Hematopoietic multipotent progenitor cell (in vitro differentiated cells): ENCODE results near the gene RAPGEF4. TPM values are rescaled to one million over a fixed set of nuclear protein-coding genes. Genes with fewer than 3 reads are reported as not detected.
A peak's percentile ranks its signal among the peaks of the same experiment; 100 is the strongest.
"Not testable (repeated sequence)": the region's sequence is repeated elsewhere in the genome, so short reads cannot be mapped to it uniquely, and the experiment has no call there.

Experiments
- DNase-seq, 3 donors: peaks; one replicate each; pipeline ENCODE4 v3.0.0-alpha.2; 2011 to 2015; ENCODE audit warnings: low read depth in 2 of 3, low spot score in 2 of 3
- total RNA-seq: library from RNA; depleted of rRNA; stranded (reverse); fragments of >200 nt; gene quantifications from one replicate; pipeline ENCODE4 v1.2.3, GENCODE V29; 2012

Gene RAPGEF4
- total RNA-seq, 1 donor, result under 0.01 TPM

DNA sequence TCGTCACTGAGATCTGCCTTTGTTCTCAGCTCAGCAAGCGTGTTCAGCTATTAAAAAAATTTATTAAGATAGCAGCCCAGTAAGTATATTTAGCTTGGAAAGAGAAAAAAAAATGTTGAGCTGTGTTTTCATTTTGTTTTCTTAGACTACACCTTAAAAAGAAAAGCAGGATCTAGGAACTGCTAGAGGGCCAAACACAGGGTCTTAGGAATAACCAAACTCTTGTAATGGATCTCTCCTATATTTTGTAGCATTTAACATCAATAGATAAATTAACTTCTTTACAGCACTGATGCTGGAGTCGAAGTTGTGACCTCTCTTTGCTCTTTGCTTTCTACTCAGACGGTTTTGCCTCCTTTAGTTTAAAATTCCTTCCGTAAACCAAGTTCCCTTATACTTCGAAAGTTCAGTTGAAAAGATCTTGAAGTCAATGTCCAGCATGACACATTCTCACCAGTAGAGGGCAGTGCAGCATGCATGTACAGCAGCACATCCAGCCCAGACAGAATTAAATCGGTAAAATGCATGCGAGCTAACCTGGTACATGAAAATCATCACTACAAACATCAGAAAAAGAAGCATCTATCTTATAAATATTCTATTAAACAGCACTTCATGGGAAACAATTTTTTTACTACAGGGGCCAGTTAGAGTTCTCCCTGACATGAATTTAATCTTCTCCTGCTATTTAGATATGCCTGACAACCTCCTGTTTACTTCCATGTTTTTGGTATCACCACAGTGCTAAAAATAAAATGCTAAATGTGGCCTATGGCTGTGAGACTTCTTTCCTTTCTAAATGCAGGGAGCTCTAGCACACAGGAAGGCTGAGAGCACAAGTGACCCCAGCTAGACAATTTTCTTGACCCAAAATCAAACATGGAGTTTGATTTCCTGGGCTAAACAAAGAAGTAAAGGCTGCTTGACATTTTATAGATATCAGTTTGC, 291.8 kb downstream of the RAPGEF4 start:
- DNase-seq, result peak; percentile 44 to 91 (median 80)

DNA sequence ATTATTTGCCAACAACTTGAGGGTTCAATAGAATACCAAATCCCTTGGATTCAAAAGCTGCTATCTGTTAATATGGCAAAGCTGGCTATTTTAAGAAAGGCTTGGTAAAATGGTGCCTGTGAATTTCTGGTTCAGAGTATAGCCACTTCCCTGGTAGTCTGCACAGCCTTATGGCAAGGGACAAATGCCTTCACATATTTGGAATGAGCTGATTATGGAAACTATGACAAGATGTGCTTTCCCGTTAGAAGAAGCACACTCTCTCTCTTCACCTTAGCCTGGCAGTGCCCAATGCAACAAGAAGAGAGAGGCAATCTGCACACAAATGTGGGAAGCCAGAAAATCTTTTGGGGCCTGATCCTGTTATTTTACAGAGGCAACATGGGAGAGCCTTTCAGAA, 292.5 kb downstream of the RAPGEF4 start:
- no peak for DNase-seq

DNA sequence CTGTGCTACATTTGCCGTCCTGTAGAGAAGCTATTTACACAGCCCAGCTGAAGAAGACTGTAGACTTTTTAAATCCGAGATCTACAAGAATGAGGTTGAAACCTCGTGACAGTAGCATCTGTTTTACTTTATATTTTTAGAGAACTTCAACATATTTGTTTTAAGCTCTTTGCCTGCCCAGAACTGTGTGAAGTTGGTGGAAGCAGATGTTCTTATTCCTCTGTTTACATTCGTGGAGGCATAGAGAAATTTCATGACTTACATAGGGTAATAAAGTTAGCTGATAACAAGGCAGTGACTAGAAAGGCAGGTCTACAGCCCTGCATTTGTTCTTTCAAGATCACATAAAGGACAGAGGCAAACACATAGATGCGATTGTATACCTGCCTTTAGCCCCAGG, 293.0 kb downstream of the RAPGEF4 start:
- no peak for DNase-seq

DNA sequence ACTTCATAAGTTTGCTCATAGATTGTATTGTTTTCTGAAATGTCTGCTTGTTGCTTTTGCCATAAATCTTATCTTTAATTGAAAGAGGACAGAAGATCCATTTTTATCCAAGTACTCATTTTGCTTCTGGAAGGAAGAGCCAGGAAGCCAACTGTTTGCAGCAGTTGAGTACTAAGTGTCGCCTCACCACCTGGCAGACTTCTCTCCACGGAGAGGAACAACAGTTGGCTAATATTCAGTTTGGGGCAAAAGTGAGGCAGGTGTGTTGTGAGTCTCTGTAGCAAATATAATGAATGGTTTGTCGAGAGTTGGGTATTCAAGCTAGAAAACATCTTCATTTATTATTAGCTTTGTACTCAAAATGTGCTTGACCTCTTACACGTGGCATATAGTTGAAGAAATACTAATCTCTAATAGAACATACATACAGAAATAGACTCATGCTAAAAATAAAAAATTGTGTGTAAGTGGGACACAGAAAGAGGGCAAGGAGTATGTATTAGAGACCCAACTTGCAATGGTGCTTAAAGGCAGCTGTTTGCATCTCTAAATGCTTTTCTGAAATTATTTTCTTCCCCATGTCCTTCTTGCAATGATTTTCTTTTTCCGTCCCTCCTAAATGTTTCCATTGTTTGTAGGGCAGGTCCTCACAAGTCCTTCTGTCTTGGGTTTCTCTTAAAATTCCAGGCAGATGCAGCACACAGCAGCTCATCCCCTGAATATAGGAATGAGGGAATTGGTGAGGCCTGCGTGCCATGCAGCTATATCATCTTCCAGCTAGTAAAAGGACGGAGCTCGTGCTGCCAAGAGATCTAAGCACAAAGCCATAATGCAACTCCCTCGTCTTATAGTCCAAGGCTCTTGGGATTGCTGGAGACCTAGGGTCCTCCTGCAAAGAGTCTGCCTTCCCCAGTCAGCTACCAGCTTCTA, 295.2 kb downstream of the RAPGEF4 start:
- no peak for DNase-seq

DNA sequence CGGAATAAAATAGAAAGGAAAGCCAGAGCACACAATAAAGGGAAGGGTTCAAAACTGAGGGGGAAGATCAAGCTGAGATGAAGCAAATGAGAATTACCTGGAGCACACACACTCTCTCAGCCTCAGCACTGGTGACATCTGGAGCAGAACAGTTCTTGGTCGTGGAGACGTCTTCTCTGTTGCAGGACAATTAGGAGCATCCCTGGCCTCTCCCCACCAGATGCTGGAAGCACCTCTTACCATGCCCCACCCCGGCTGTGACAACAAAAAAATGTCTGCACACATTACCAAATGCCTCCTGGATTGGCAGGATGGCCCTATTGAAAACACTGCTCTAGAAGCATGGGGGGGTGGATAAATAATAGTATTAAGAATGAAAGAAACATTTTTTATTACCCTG, 296.4 kb downstream of the RAPGEF4 start:
- no peak for DNase-seq

DNA sequence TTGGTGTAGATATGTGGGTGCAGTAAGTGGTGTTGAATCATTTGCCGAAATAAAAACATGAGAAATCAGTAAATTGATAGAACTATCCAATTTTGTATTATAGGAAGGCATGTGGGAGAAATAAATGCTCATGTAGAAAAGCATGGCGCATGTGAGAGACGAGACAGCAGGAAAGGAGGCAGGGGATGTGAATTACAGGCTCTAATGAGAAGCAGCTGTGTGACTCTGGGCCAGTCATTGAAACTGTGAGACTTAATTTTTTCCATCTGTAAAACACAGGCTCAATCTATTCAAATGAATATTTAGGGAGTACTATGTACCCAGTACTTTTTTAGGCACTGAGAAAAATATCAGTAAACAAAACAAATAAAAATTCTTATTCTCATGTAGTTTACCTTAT, 297.4 kb downstream of the RAPGEF4 start:
- no peak for DNase-seq

DNA sequence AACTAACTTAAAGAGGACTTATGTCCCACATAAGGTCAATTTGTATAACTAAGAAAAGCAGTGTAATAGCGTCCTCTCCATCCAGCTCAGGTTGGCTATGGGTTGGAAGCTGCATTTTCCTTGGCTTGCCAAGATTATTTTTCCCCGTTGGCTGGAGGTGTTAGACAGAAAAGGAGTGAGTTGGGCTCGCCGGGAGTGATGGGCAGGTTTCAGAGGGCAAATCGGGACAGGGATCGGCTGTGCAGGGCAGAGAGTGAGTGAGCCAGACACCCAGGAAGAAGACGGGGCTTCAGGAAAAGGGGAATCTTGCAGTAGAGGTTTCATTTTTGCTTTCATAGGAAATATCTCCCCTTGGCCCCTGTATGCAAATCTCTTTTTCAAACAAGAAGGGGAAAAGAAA, 298.5 kb downstream of the RAPGEF4 start:
- DNase-seq, result no peak

DNA sequence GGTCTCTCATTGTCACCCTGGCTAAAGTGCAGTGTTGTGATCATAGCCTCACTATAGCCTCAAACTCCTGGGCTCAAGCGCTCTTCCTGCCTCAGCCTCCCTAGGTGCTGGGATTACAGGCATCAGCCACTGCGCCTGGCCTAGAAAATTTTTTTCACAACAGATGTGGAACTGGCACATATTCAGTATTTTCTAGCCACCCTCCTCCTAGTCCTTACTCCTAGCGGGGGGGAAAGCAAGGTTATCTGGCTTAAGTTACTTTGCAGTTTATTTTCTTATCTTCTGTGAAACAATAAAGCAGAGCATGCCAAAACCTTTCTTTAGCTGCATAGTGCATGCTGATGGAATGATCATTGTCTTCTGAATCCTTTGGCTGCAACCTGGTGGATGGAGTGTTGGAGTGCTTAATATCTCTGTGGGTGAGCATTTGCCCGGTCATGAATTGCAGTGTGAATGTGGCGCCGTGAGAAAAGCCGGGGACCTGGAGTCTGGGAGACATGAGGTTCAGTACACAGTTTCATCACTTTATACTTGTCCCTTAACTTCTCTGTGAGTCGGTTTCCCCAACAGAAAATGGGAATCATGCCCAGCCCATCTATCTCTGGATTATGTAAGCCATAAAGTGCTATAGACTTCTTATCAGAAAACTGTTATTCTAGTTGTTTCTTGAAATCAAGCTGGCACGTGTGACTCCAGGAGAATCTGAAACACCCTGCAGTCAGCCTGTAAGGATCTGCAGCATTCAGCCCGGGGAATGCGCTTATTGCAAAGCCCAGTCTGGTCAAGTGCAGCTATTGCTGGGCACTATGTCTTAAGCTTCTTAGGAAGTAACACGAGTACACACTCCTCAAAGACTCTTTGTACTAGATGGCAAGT, 301.8 kb downstream of the RAPGEF4 start:
- DNase-seq, result no peak

DNA sequence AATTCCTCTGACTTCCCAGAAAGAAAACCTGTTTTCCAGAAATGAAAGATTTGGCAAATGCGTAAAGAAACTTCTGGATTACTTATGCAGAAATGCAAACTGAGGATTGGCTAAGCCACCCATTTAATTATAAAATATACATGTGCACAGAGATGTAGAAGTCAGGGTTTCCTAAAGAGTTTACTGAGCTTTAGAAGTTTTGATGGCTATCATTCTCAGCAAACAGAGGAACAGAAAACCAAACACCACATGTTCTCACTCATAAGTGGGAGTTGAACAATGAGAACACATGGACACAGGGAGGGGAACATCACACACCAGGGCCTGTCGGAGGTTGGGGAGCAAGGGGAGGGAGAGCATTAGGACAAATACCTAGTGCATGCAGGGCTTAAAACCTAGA, 302.6 kb downstream of the RAPGEF4 start:
- not testable (repeated sequence) for DNase-seq

DNA sequence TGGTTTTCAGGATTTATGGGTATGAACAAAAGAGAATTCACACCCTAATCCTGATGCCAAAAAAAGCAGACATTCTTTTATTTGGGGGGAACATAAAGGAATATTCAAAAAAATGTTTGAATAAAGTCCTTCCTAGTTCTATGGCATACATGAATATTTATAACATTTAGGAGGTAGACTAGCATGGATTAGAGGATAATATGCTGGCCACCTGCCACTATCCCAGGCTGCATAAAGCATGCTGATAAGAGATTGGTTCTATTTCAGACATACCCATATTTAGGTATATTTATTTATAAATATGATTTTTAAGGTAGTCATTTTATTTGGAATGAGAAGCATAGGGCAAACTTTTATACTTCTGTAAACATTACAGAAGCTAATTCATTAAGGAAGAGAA, 305.1 kb downstream of the RAPGEF4 start:
- no peak for DNase-seq

DNA sequence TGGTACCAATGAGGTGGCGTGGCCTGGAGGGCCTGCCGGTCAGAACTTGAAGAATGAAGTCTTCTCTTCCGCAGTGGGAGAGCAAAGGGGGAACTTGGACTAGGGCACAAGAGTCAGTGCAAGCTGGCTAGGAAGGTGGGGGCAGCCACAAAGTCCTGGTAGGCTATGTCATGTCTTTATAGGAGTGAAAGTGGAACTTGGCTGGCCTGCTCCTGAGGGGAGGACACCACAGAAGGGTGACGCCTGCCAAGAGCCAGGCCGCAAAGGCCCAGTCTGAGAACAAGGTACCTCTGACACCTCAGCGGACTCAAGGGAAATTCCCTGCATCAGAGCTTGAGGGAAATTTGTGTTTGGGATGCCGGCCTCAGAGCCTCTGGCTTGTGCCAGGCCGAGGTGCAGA, 307.8 kb downstream of the RAPGEF4 start:
- no peak for DNase-seq

DNA sequence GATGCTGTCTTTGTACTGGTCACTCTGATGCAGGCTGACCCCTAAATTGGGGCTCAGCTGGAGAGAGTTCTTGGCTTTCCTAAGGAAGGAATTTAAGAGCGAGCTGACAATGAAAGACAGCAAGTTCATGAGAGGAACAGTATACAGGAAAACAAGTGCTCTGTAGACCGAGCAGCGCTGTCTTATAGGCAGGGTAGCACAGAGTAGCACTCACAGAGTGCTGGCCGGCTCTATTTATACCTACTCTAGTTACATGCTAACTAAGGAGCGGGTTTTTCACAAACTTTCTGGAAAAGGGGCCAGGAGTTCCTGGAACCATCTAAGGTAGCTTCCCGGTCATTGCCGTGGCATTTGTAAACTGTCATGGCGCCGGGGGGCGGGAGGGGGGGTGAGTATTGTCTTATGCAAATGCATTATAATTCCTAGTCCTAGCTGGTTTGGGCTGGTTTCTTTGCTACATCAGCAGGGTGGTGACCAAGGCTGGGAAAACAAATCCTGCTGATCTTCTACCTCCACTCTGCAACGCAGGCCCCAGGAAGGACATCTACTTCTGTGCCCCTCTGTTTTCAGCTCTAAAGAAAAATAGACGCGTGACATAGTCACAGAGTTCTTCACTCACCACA, 308.4 kb downstream of the RAPGEF4 start:
- DNase-seq, result no peak

DNA sequence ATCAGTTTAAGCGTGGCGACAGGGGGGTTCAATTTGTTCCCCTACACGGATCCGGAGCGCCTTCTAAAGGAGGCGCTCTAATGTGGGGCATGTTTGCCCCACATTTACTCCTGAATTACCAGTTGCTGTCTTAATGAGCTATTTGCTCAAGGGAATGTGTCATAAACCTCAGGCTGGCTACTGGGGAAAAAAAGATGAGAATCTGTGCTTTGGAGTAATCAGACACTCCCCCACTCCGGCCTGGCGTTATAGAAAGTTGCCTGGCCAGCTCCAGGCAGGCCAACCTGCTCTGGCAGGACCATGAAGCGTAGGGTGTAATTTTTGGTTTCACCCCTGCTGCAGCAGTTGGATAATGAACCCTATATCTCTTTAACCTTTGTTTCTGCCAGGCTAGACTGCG, 309.0 kb downstream of the RAPGEF4 start:
- no peak for DNase-seq

DNA sequence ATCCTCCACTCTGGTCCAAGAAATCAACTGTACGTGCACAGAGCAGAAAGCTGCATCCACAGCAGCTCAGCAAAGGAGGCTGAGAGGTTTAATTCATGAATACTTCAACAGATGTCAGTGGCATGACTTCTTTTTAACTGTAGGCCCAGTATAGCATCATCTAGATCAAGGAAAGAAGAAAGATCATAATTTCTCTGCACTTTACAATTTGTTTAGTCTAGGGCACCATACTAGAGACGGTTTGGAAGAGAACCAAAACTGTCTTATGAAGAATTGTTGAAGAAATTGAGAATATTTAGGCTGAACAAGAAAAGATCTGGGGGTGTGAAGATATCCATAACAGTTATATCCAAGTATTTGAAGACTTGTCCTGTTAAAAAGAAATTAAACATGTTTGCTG, 309.5 kb downstream of the RAPGEF4 start:
- no peak for DNase-seq

DNA sequence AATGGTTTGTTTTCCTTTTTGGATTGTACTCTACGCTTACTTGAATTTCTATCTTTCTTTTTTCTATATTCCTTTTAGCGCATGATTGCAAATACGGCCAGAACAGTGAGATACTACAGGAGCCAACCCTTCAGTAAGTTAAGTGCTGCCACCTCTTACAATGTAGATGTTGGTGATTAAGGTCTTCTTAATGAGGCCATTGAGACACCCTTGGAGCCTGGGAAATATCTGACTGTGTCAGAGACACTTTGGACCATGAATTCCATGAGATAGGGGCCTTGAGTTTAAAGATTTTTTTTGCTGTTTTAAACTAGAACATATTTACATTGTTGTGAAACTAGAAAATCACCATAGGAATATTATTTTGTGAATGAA, 312.9 kb downstream of the RAPGEF4 start:
- no peak for DNase-seq

DNA sequence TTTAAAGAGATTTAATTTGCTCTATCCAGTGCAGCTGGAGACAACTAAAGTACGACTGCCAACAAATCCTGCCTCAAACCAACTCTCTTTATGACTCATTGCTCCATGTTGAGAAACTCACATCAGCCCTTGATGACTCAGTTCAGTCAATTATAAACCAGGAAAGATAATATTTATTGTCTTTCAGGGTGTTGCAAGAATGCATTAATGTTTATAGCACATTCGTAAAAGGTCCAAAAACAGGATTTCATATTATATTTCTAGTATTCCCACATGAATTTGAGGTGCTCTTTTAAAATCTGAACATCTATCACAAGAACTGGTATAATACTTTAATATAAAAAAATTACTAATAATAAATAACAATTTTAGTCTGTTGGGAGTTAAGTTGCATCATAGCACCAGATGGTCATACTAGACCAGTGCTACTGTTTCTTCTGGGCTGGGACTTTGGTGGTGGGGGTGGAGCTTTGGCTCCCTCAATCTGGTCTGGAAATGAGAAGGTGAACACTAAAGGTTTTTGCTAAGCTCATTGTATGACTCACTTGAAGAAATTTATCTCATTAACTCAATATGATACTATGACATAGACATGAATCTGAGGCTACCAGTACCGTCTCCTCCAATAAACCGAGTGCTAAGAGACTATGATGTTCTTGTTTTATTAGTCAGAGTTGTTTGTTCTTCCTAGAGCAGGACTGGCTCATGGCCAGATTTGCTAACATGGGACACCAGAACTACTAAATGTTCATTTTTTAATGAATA, 313.4 kb downstream of the RAPGEF4 start:
- DNase-seq, result no peak

DNA sequence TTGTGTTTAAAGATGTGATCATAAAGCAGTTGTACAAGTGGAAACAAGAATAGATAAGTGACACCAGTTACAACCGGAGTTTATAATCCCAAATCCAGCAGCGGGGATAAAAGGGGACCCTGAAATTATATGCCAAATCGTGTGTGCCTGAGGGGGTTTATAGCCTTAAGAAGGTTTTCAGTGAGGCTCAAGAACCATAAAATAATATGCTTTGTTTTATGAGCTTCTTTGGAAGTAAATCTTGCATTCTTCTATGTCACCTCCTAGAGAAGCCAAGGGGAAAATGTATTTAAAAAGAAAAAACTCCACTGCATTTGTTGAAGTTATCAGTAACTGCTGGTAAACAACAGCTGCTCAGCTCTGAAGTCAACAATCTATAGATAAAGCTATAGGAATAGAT, 314.2 kb downstream of the RAPGEF4 start:
- DNase-seq, result no peak

DNA sequence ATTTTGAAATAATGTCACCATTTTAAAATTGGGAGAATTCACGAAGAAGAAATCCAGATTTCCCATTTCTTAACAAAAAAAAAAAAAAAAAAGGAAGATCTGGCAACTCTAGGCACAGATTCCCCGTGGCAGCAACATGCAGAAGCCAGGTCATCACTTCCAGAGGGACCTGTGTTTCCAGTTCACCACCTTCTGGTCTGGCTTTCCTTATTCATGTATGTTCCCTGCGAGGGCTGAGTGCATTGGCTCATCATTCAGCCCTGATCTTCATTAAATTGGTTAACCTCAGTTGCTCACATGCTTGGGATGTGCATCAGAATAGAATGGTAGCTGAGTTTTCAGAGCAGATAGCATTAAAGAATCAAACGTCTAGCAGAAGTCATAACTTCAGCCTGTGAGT, 315.0 kb downstream of the RAPGEF4 start:
- DNase-seq, result no peak

DNA sequence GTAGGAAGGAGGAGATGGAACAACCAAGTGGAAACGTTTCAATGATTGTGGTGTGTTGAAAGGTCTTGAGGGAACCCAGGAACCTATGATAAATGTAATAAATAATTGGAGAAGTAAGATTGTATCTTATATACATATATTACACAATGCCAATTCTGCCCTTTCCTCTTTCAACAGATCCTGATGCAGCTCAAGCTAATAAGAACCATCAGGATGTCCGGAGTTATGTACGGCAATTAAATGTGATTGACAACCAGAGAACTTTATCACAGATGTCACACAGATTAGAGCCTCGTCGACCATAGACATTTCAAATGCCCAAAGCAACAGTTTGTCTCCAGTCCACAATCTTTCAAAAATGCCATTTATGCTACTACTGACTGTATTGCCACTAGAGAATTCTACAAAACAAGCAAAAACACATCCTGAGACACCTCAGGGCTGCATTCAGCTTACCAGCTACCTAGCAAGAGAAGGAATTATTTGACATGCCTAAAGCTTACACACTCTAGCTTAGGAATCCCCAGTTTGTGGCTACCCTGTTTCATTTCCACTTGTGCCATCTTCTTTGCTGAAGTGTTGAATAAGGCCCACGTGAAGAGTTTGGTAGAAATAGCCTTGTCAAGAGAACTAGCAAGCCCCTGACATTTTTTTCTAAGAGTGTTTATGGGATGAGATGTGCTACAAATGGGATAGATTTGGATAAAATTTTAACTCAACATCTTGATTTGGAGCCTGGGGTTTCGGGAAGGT, 316.0 kb downstream of the RAPGEF4 start:
- no peak for DNase-seq
